NCI-H82 (cell line): ENCODE results near the gene PIAS1.
"Not testable (repeated sequence)": the region's sequence is repeated elsewhere in the genome, so short reads cannot be mapped to it uniquely, and the experiment has no call there.

Experiments
- DNase-seq: peaks from one replicate; lab custom pipeline; 2025; lab: John Stamatoyannopoulos, UW

PIAS1 gene

GRCh38 chr15:68184616-68185480 is 130.7 kb downstream of the PIAS1 start:
- DNase-seq: no peak

- DNase-seq: no peak
These were observed 132.7 kb downstream of the PIAS1 start for GRCh38 chr15:68186671-68187397.

GRCh38 chr15:68187559-68187958 is 133.4 kb downstream of the PIAS1 start:
- no peak for DNase-seq

GRCh38 chr15:68188647-68189046 is 134.5 kb downstream of the PIAS1 start:
- DNase-seq: no peak

- no peak for DNase-seq
These were observed 135.9 kb downstream of the PIAS1 start for GRCh38 chr15:68190048-68190447.

GRCh38 chr15:68191555-68191954 is 137.4 kb downstream of the PIAS1 start:
- peak; percentile 36 for DNase-seq

- no peak for DNase-seq
These were observed 138.0 kb downstream of the PIAS1 start for GRCh38 chr15:68192117-68192516.

- no peak for DNase-seq
These were observed 138.8 kb downstream of the PIAS1 start for GRCh38 chr15:68192804-68193486.

GRCh38 chr15:68195336-68196112 is 141.4 kb downstream of the PIAS1 start:
- DNase-seq: no peak

GRCh38 chr15:68196445-68197169 is 142.5 kb downstream of the PIAS1 start:
- no peak for DNase-seq

GRCh38 chr15:68197170-68197492 is 143.0 kb downstream of the PIAS1 start:
- DNase-seq: no peak

GRCh38 chr15:68197661-68198437 is 143.7 kb downstream of the PIAS1 start:
- DNase-seq: no peak

GRCh38 chr15:68199340-68199739 is 145.2 kb downstream of the PIAS1 start:
- no peak for DNase-seq

- peak; percentile 32 for DNase-seq
These were observed 146.1 kb downstream of the PIAS1 start for GRCh38 chr15:68200016-68200861.

- peak; percentile 89 for DNase-seq
These were observed 147.2 kb downstream of the PIAS1 start for GRCh38 chr15:68201153-68201878.

- peak; percentile 91 for DNase-seq
These were observed 147.8 kb downstream of the PIAS1 start for GRCh38 chr15:68201879-68202261.

GRCh38 chr15:68202994-68203393 is 148.9 kb downstream of the PIAS1 start:
- DNase-seq: not testable (repeated sequence)

- DNase-seq: no peak
These were observed 149.4 kb downstream of the PIAS1 start for GRCh38 chr15:68203486-68203885.

- no peak for DNase-seq
These were observed 149.8 kb downstream of the PIAS1 start for GRCh38 chr15:68203956-68204355.
